HFF-Myc (cell line): ENCODE results near the gene XRCC1.
"Not testable (repeated sequence)": the region's sequence is repeated elsewhere in the genome, so short reads cannot be mapped to it uniquely, and the experiment has no call there.

Experiments
- DNase-seq: peaks from one replicate; pipeline ENCODE4 v3.0.0-alpha.2; 2011; ENCODE audit warnings: low read depth; ENCODE audit errors: extremely low read depth
- H3K4me3 ChIP-seq: replicated peaks from 2 replicates; pipeline ENCODE4 v1.5.1; 2011; ENCODE audit warnings: low read depth, mild to moderate bottlenecking, control low read depth, low read length
- CTCF ChIP-seq: IDR thresholded peaks from 2 replicates; pipeline ENCODE4 v1.5.1; 2012; ENCODE audit warnings: mild to moderate bottlenecking, low read depth, low read length, control low read depth; ENCODE audit errors: missing control alignments

Gene XRCC1

GRCh38 chr19:43527860-43528622 lies 47.3 kb downstream of the XRCC1 start:
- TF ChIP-seq CTCF, result no peak
- H3K4me3 ChIP-seq, result no peak overlapping the region
- DNase-seq, result no peak

GRCh38 chr19:43526884-43527859 lies 48.2 kb downstream of the XRCC1 start, which contains the start of gene ETHE1:
Gene ETHE1, minus strand, starts transcription at chr19:43527201. Its CDS starts 24 bp downstream, at chr19:43527177.
- no peak for DNase-seq
- TF ChIP-seq CTCF, result no peak
- peak within 1 kb of the TSS; percentile 91 for H3K4me3 ChIP-seq

GRCh38 chr19:43525836-43526771 lies 49.2 kb downstream of the XRCC1 start:
- DNase-seq, result no peak
- TF ChIP-seq CTCF, result no peak
- H3K4me3 ChIP-seq, result peak overlapping the region; percentile 91

GRCh38 chr19:43524922-43525835 lies 50.1 kb downstream of the XRCC1 start:
- no peak for DNase-seq
- TF ChIP-seq CTCF, result no peak
- H3K4me3 ChIP-seq, result peak overlapping the region; percentile 91

- DNase-seq, H3K4me3 ChIP-seq: not testable (repeated sequence)
Observed at GRCh38 chr19:43523696-43524095, 51.6 kb downstream of the XRCC1 start.

GRCh38 chr19:43522929-43523328 lies 52.4 kb downstream of the XRCC1 start:
- no peak overlapping the region for H3K4me3 ChIP-seq
- no peak for TF ChIP-seq CTCF
- no peak for DNase-seq
